Measurements from ENCODE around the gene AQP3. TPM values are rescaled to one million over a fixed set of nuclear protein-coding genes. Genes with fewer than 3 reads are reported as not detected.

Gene AQP3
- total and polyA plus RNA-seq, 2 donors (not counting 1 experiment from before 2014, with no cell fraction given): 3.2 to 16.2 TPM

DNA sequence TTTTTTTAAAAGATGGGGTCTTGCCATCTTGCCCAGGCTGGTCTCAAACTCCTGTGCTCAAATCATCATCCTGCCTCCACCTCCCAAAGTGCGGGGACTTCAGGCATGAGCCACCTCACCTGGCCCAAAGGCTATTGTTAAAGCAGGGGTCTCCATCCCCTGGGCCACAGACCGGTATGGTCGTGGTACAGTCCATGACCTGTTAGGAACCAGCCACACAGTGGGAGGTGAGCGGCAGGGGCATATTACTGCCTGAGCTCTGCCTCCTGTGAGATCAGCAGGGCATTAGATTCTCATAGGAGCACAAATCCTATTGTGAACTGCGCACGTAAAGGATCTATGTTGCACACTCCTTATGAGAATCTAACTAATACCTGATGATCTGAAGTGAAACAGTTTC, 33.6 kb upstream of the AQP3 start:
- Histone ChIP-seq H3K9me3 (ENCODE audit: control insufficient read depth, insufficient read depth, low read depth, low read length) (no peaks in the 10 kb centered on the region), H2AFZ (ENCODE audit: low read length) (no peak overlapping the region), H3K36me3 (ENCODE audit: control insufficient read depth, insufficient read depth, low read length) (no peaks in the 10 kb centered on the region), H3K9ac (ENCODE audit: insufficient read depth, low read length) (no peak overlapping the region), H4K20me1 (ENCODE audit: control insufficient read depth, extremely low read depth, insufficient read depth, low read length) (no peaks in the 10 kb centered on the region), H3K4me2 (ENCODE audit: extremely low read depth, insufficient read depth, low read length) (no peak overlapping the region), H3K4me1 (ENCODE audit: control insufficient read depth, extremely low read depth, insufficient read depth, low read length) (no peaks in the 10 kb centered on the region), H3K27ac (ENCODE audit: insufficient read depth, low read length) (no peak overlapping the region), H3K79me2 (ENCODE audit: control insufficient read depth, insufficient read depth, low read length) (no peaks in the 10 kb centered on the region), H3K4me3 (replicated peaks in 1 of 4; ENCODE audit: control extremely low read depth in 1 of 4, insufficient read depth in 1 of 4, low read depth in 3 of 4, low read length in 4 of 4) (no peak overlapping the region), H3K27me3 (ENCODE audit: control insufficient read depth, insufficient read depth, low read length) (no peaks in the 10 kb centered on the region)
- TF ChIP-seq, protein P1, sequence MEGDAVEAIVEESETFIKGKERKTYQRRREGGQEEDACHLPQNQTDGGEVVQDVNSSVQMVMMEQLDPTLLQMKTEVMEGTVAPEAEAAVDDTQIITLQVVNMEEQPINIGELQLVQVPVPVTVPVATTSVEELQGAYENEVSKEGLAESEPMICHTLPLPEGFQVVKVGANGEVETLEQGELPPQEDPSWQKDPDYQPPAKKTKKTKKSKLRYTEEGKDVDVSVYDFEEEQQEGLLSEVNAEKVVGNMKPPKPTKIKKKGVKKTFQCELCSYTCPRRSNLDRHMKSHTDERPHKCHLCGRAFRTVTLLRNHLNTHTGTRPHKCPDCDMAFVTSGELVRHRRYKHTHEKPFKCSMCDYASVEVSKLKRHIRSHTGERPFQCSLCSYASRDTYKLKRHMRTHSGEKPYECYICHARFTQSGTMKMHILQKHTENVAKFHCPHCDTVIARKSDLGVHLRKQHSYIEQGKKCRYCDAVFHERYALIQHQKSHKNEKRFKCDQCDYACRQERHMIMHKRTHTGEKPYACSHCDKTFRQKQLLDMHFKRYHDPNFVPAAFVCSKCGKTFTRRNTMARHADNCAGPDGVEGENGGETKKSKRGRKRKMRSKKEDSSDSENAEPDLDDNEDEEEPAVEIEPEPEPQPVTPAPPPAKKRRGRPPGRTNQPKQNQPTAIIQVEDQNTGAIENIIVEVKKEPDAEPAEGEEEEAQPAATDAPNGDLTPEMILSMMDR (conservative IDR thresholded peaks at IDR 0.05 in 1 of 2, IDR thresholded peaks at IDR 0.05 in 1 of 2; ENCODE audit: low read depth in 1 of 2, low read length in 2 of 2): no peak
- no peak for TF ChIP-seq EZH2 (IDR thresholded peaks at IDR 0.05; ENCODE audit: low read length, missing control alignments)
- DNase-seq (ENCODE audit: low read depth in 2 of 2): no peak

DNA sequence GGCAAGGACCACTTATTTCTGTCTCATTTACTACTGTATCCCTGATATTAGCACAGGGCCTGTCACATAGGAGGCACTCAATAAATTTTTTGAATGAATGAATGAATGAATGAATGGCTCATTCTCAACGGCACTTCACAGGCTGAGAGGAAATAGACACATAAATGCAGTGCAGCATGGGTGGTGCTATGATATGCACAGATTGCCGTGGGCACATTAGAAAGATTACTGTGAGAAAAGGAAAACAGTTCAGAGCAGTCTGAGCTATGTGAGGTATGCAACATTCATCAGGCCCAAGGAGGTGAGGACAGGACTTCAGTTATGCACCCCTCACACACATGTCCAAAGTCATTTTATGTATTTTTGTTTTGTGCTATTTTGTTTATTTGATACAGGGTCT, 32.7 kb upstream of the AQP3 start:
- Histone ChIP-seq H3K9me3 (ENCODE audit: control insufficient read depth, insufficient read depth, low read depth, low read length) (no peaks in the 10 kb centered on the region), H3K4me2 (ENCODE audit: extremely low read depth, insufficient read depth, low read length) (no peak overlapping the region), H3K27me3 (ENCODE audit: control insufficient read depth, insufficient read depth, low read length) (no peaks in the 10 kb centered on the region), H3K36me3 (ENCODE audit: control insufficient read depth, insufficient read depth, low read length) (no peaks in the 10 kb centered on the region), H3K4me3 (replicated peaks in 1 of 4; ENCODE audit: control extremely low read depth in 1 of 4, insufficient read depth in 1 of 4, low read depth in 3 of 4, low read length in 4 of 4) (no peak overlapping the region), H3K4me1 (ENCODE audit: control insufficient read depth, extremely low read depth, insufficient read depth, low read length) (no peaks in the 10 kb centered on the region), H2AFZ (ENCODE audit: low read length) (no peak overlapping the region), H4K20me1 (ENCODE audit: control insufficient read depth, extremely low read depth, insufficient read depth, low read length) (no peaks in the 10 kb centered on the region), H3K27ac (ENCODE audit: insufficient read depth, low read length) (no peak overlapping the region), H3K79me2 (ENCODE audit: control insufficient read depth, insufficient read depth, low read length) (no peaks in the 10 kb centered on the region), H3K9ac (ENCODE audit: insufficient read depth, low read length) (no peak overlapping the region)
- DNase-seq (ENCODE audit: low read depth in 2 of 2): no peak
- no peak for TF ChIP-seq EZH2 (IDR thresholded peaks at IDR 0.05; ENCODE audit: low read length, missing control alignments)
- TF ChIP-seq, protein P1 (conservative IDR thresholded peaks at IDR 0.05 in 1 of 2, IDR thresholded peaks at IDR 0.05 in 1 of 2; ENCODE audit: low read depth in 1 of 2, low read length in 2 of 2): no peak

DNA sequence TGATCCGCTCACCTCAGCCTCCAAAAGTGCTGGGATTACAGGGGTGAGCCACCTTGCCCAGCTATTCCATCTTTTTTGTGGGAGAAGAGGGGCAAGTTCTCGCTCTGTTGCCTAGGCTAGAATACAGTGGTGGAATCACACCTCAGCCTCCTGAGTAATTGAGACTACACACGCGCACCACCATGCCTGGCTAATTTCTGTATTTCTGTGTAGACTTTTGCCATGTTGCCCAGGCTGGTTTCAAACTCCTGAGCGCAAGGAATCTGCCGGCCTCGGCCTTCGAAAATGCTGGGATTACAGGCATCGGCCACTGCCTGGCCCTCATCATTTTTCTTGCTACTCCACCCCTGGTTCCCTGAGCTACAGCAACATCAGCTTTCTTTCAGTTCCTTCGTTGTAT, 29.1 kb upstream of the AQP3 start:
- DNase-seq (ENCODE audit: low read depth in 2 of 2): no peak
- Histone ChIP-seq H2AFZ (ENCODE audit: low read length) (no peak overlapping the region), H4K20me1 (ENCODE audit: control insufficient read depth, extremely low read depth, insufficient read depth, low read length) (no peaks in the 10 kb centered on the region), H3K27ac (ENCODE audit: insufficient read depth, low read length) (no peak overlapping the region), H3K4me2 (ENCODE audit: extremely low read depth, insufficient read depth, low read length) (no peak overlapping the region), H3K79me2 (ENCODE audit: control insufficient read depth, insufficient read depth, low read length) (peaks cover 20% of the 10 kb centered on the region), H3K36me3 (ENCODE audit: control insufficient read depth, insufficient read depth, low read length) (peaks cover 5% of the 10 kb centered on the region), H3K4me1 (ENCODE audit: control insufficient read depth, extremely low read depth, insufficient read depth, low read length) (peaks cover 6% of the 10 kb centered on the region), H3K4me3 (replicated peaks in 1 of 4; ENCODE audit: control extremely low read depth in 1 of 4, insufficient read depth in 1 of 4, low read depth in 3 of 4, low read length in 4 of 4) (no peak overlapping the region), H3K27me3 (ENCODE audit: control insufficient read depth, insufficient read depth, low read length) (no peaks in the 10 kb centered on the region), H3K9ac (ENCODE audit: insufficient read depth, low read length) (no peak overlapping the region), H3K9me3 (ENCODE audit: control insufficient read depth, insufficient read depth, low read depth, low read length) (no peaks in the 10 kb centered on the region)
- TF ChIP-seq, protein P1 (conservative IDR thresholded peaks at IDR 0.05 in 1 of 2, IDR thresholded peaks at IDR 0.05 in 1 of 2; ENCODE audit: low read depth in 1 of 2, low read length in 2 of 2): no peak
- TF ChIP-seq EZH2 (IDR thresholded peaks at IDR 0.05; ENCODE audit: low read length, missing control alignments): no peak
